ENCODE data around the gene MRPS18A. TPM values are rescaled to one million over a fixed set of nuclear protein-coding genes. Genes with fewer than 3 reads are reported as not detected.

MRPS18A gene
- total and polyA plus RNA-seq, 2 experiments from 2014 or later = 58.6 to 62.7 TPM

Other genes with a start within 250 kb of the MRPS18A start
- gene DLK2, start 232.2 kb downstream of the MRPS18A start, total RNA-seq (2014; rRNA removed; shearing (Covaris generic)) = 0.16 and 0.21 TPM in 2 replicates
- gene DLK2, start 232.2 kb downstream of the MRPS18A start, polyA plus RNA-seq (2016; fragmentation: Nextera tagmentation; extraction: Ambion mirVana) = 0.47 and 0.57 TPM in 2 replicates
- gene TJAP1, start 210.2 kb downstream of the MRPS18A start, total RNA-seq (2014; rRNA removed; shearing (Covaris generic)) = 33.3 and 34.3 TPM in 2 replicates
- gene TJAP1, start 210.2 kb downstream of the MRPS18A start, polyA plus RNA-seq (2016; fragmentation: Nextera tagmentation; extraction: Ambion mirVana) = 16.9 and 17.6 TPM in 2 replicates
- gene LRRC73, start 177.4 kb downstream of the MRPS18A start, total RNA-seq (2014; rRNA removed; shearing (Covaris generic)) = 0.08 and 0.59 TPM in 2 replicates
- 0.26 TPM in 1 of 2 replicates, not detected in the other for gene LRRC73, start 177.4 kb downstream of the MRPS18A start, polyA plus RNA-seq (2016; fragmentation: Nextera tagmentation; extraction: Ambion mirVana)
- gene YIPF3, start 170.9 kb downstream of the MRPS18A start, total RNA-seq (2014; rRNA removed; shearing (Covaris generic)) = 94.3 and 119 TPM in 2 replicates
- gene YIPF3, start 170.9 kb downstream of the MRPS18A start, polyA plus RNA-seq (2016; fragmentation: Nextera tagmentation; extraction: Ambion mirVana) = 60.6 and 64.4 TPM in 2 replicates
- gene POLR1C, start 170.7 kb downstream of the MRPS18A start, total RNA-seq (2014; rRNA removed; shearing (Covaris generic)) = 18.1 and 26.6 TPM in 2 replicates
- gene POLR1C, start 170.7 kb downstream of the MRPS18A start, polyA plus RNA-seq (2016; fragmentation: Nextera tagmentation; extraction: Ambion mirVana) = 47.0 and 48.9 TPM in 2 replicates
- gene XPO5, start 111.8 kb downstream of the MRPS18A start, total RNA-seq (2014; rRNA removed; shearing (Covaris generic)) = 77.4 and 95.2 TPM in 2 replicates
- gene XPO5, start 111.8 kb downstream of the MRPS18A start, polyA plus RNA-seq (2016; fragmentation: Nextera tagmentation; extraction: Ambion mirVana) = 28.4 and 28.5 TPM in 2 replicates
- 7.9 and 9.4 TPM in 2 replicates for gene POLH, start 111.6 kb downstream of the MRPS18A start, total RNA-seq (2014; rRNA removed; shearing (Covaris generic))
- 4.2 and 5.8 TPM in 2 replicates for gene POLH, start 111.6 kb downstream of the MRPS18A start, polyA plus RNA-seq (2016; fragmentation: Nextera tagmentation; extraction: Ambion mirVana)
- gene GTPBP2, start 58.5 kb downstream of the MRPS18A start, total RNA-seq (2014; rRNA removed; shearing (Covaris generic)) = 46.4 and 55.9 TPM in 2 replicates
- gene GTPBP2, start 58.5 kb downstream of the MRPS18A start, polyA plus RNA-seq (2016; fragmentation: Nextera tagmentation; extraction: Ambion mirVana) = 14.9 and 17.5 TPM in 2 replicates
- 39.6 and 51.7 TPM in 2 replicates for gene MAD2L1BP, start 52.0 kb downstream of the MRPS18A start, total RNA-seq (2014; rRNA removed; shearing (Covaris generic))
- 26.6 and 27.2 TPM in 2 replicates for gene MAD2L1BP, start 52.0 kb downstream of the MRPS18A start, polyA plus RNA-seq (2016; fragmentation: Nextera tagmentation; extraction: Ambion mirVana)
- gene RSPH9, start 42.8 kb downstream of the MRPS18A start, total RNA-seq (2014; rRNA removed; shearing (Covaris generic)) = 0.10 TPM in 1 of 2 replicates, not detected in the other
- 0.38 and 0.39 TPM in 2 replicates for gene RSPH9, start 42.8 kb downstream of the MRPS18A start, polyA plus RNA-seq (2016; fragmentation: Nextera tagmentation; extraction: Ambion mirVana)
- gene VEGFA, start 82.4 kb upstream of the MRPS18A start, total RNA-seq (2014; rRNA removed; shearing (Covaris generic)) = 55.9 and 61.1 TPM in 2 replicates
- gene VEGFA, start 82.4 kb upstream of the MRPS18A start, polyA plus RNA-seq (2016; fragmentation: Nextera tagmentation; extraction: Ambion mirVana) = 10.9 and 13.3 TPM in 2 replicates

All from GM23338 (cell line).